Activated T-cell treated with anti-CD3 and anti-CD28 coated beads, Interleukin-2, amount 50 U/mL, for 72 hours (primary cell): ENCODE results near the gene DMD. TPM values are rescaled to one million over a fixed set of nuclear protein-coding genes. Genes with fewer than 3 reads are reported as not detected.

Experiments
- ATAC-seq, 2 donors: fragments of 150-1000 bp; cut with Tn5 transposase; replicated peaks in 1 of 2; 2 replicates each; pipeline ENCODE4 v1.10.0; 2021; ENCODE audit warnings: moderate library complexity in 2 of 2, mild to moderate bottlenecking in 1 of 2
- DNase-seq, 2 donors: peaks; one replicate each; pipeline ENCODE4 v3.0.0; 2021 to 2022; ENCODE audit warnings: mixed read lengths in 1 of 2
- H3K27ac Mint-ChIP-seq: one replicate; pipeline ENCODE4 v1.8.0; 2022; ENCODE audit warnings: mild to moderate bottlenecking, moderate library complexity, mixed read lengths
- H3K27me3 Mint-ChIP-seq: one replicate; pipeline ENCODE4 v1.8.0; 2022; ENCODE audit warnings: low read depth, mixed read lengths
- H3K36me3 Mint-ChIP-seq, 2 donors: one replicate each; pipeline ENCODE4 v1.8.0; 2022; ENCODE audit warnings: mixed read lengths in 2 of 2, mild to moderate bottlenecking in 1 of 2; ENCODE audit not compliant: insufficient read depth in 2 of 2
- H3K4me1 Mint-ChIP-seq: one replicate; pipeline ENCODE4 v1.8.0; 2022; ENCODE audit warnings: low read depth, mixed read lengths
- H3K4me3 Mint-ChIP-seq, 2 donors: one replicate each; pipeline ENCODE4 v1.8.0; 2022; ENCODE audit warnings: mild to moderate bottlenecking in 2 of 2, mixed read lengths in 2 of 2, moderate library complexity in 2 of 2
- H3K9me3 Mint-ChIP-seq, 2 donors: one replicate each; pipeline ENCODE4 v1.8.0; 2022; ENCODE audit warnings: mixed read lengths in 2 of 2
- total RNA-seq, 2 donors: library from RNA; stranded (reverse); gene quantifications; one replicate each; pipeline ENCODE4 v1.2.3, GENCODE V29; 2022

The DMD gene
- total RNA-seq, 2 donors from 2014 or later: 2.9 to 4.6 TPM

DNA sequence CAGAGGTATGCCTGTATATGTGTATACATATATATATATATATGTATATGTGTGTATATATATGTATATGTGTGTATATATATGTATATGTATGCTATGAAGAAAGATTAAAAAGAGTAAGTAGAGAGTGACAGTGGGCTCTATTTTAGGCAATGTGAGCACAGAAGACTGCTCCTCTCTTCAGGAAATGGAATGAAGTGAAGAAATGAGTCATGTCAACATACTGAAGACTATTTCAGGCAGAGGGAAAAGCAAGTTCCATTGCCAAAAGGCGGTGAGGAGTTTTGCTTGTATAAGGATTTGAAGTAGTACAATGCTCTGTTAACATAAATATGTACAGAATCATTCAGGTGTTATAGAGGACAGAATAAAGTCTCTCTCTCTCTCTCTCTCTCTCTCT lies 1366.3 kb downstream of the DMD start:
- Mint-ChIP-seq H3K4me3 (no peak overlapping the region), H3K27ac (no peak overlapping the region)
- no peak for ATAC-seq

DNA sequence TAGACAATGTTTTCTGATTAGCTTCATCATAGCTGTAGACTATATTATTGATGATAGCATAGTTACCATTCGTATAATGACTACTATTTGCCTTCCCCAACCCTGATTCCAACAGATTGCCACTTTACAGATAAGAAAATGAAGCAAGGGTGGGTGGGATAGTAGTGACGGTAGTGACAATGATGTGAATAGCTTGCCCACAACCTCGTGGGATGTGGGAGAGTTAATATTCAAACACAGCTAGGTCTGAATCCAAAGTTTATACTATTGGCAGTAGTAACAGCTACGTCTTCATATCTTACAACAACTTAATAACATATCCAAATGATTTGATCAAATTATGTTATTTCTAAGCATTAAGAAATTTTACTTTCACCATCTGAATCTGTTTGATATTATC lies 1372.7 kb downstream of the DMD start:
- H3K27me3 Mint-ChIP-seq: no peaks in the 10 kb centered on the region
- no peaks in the 10 kb centered on the region for H3K36me3 Mint-ChIP-seq
- DNase-seq (no peak), ATAC-seq (no peak)
- no peak overlapping the region for H3K27ac Mint-ChIP-seq
- no peaks in the 10 kb centered on the region for H3K4me1 Mint-ChIP-seq
- no peak overlapping the region for H3K4me3 Mint-ChIP-seq
- peaks cover 0 to 1% of the 10 kb centered on the region in 2 donors for H3K9me3 Mint-ChIP-seq

More for the DNA sequence above, 1366.3 kb downstream of the DMD start:
- H3K9me3 Mint-ChIP-seq: peaks cover 2 to 10% of the 10 kb centered on the region in 2 donors
- H3K4me1 Mint-ChIP-seq: no peaks in the 10 kb centered on the region
- peaks cover 9% of the 10 kb centered on the region for H3K27me3 Mint-ChIP-seq
- no peak for DNase-seq
- no peaks in the 10 kb centered on the region for H3K36me3 Mint-ChIP-seq

GRCh38 chrX:31837445-31838049 lies 1373.8 kb downstream of the DMD start:
- ATAC-seq: no peak
- no peak overlapping the region for H3K4me3 Mint-ChIP-seq

GRCh38 chrX:31836479-31836878 lies 1374.9 kb downstream of the DMD start:
- H3K27me3 Mint-ChIP-seq: no peaks in the 10 kb centered on the region
- no peaks in the 10 kb centered on the region for H3K9me3 Mint-ChIP-seq
- no peak overlapping the region for H3K27ac Mint-ChIP-seq
- no peak overlapping the region for H3K4me3 Mint-ChIP-seq
- no peaks in the 10 kb centered on the region for H3K4me1 Mint-ChIP-seq
- DNase-seq (no peak), ATAC-seq (no peak)
- no peaks in the 10 kb centered on the region for H3K36me3 Mint-ChIP-seq

More at GRCh38 chrX:31837445-31838049, 1373.8 kb downstream of the DMD start:
- H3K4me1 Mint-ChIP-seq: no peaks in the 10 kb centered on the region
- no peaks in the 10 kb centered on the region for H3K9me3 Mint-ChIP-seq
- no peaks in the 10 kb centered on the region for H3K36me3 Mint-ChIP-seq
- H3K27ac Mint-ChIP-seq: no peak overlapping the region
- DNase-seq: no peak
- H3K27me3 Mint-ChIP-seq: no peaks in the 10 kb centered on the region

DNA sequence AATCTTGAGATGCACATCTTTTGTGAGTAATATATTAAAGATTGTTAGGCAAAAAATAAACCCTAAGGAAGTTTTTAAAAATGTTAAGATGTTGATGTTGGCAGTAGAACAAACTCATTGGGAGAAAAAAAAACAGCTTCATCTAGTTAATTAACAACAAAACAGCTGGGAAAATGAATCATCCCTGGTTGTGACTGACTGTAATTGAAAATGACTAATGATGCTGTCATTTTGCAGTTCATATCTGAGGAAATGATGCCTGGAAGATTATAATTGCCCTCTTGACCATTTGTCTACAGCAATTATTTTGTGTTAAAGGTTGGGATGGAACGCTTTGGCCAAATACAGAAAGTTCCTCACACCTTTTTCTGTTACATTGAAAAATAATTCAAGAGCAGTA lies 1379.1 kb downstream of the DMD start:
- Mint-ChIP-seq H3K27me3 (no peaks in the 10 kb centered on the region), H3K27ac (no peak overlapping the region), H3K4me1 (no peaks in the 10 kb centered on the region)

DNA sequence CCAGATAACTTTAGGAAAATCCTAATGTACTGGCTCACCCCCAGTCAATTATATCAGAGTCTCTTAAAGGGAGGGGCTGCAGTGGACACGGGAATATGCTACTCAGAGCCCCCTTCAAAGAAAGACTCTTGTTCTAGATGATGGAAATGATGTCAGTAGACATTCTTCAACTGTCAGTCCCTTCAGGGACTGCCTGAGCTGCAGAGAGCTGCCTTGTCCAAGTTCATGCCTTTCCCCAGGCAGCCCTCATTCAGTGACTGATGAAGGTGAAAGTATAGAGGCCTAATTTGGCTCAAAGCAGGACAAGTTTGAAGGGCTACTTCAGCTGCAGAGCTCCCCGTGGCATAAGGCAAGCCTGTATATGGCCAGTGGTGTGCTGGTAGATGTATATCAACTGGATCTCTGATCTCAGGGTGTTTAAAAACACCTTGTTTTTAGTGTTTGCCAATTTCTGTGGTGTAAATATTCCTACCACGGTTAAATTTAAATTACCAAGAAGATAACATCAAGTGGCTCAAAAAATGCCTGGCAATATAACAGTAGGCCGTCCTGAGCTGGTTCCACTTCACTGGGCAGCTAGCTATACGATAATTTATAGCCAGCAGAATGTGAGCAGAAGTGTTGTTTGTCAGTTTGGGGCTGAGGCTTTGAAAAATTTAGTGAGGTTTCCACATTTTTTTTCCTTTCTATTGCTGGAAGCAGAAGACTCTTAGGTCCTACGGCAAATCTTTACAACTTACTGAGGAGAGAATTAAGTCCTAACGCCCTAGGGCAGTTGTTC lies 1390.7 kb downstream of the DMD start:
- H3K4me1 Mint-ChIP-seq: no peaks in the 10 kb centered on the region
- ATAC-seq (no peak), DNase-seq (no peak)
- H3K27ac Mint-ChIP-seq: no peak overlapping the region
- H3K36me3 Mint-ChIP-seq: no peaks in the 10 kb centered on the region
- peaks cover 0 to 2% of the 10 kb centered on the region in 2 donors for H3K9me3 Mint-ChIP-seq
- no peak overlapping the region for H3K4me3 Mint-ChIP-seq
- H3K27me3 Mint-ChIP-seq: no peaks in the 10 kb centered on the region

More for the DNA sequence above, 1379.1 kb downstream of the DMD start:
- DNase-seq: no peak
- H3K4me3 Mint-ChIP-seq: no peak overlapping the region
- H3K36me3 Mint-ChIP-seq: no peaks in the 10 kb centered on the region
- ATAC-seq: no peak
- H3K9me3 Mint-ChIP-seq: peaks cover 0 to 2% of the 10 kb centered on the region in 2 donors

GRCh38 chrX:31819455-31819854 lies 1391.9 kb downstream of the DMD start:
- Mint-ChIP-seq H3K9me3 (peaks cover 0 to 2% of the 10 kb centered on the region in 2 donors), H3K4me1 (no peaks in the 10 kb centered on the region), H3K27me3 (no peaks in the 10 kb centered on the region), H3K36me3 (no peaks in the 10 kb centered on the region), H3K4me3 (no peak overlapping the region), H3K27ac (no peak overlapping the region)
- ATAC-seq (no peak), DNase-seq (no peak)

- no peak for DNase-seq
- Mint-ChIP-seq H3K4me1 (no peaks in the 10 kb centered on the region), H3K4me3 (no peak overlapping the region), H3K9me3 (no peaks in the 10 kb centered on the region), H3K27me3 (no peaks in the 10 kb centered on the region), H3K27ac (no peak overlapping the region), H3K36me3 (peaks cover 0 to 1% of the 10 kb centered on the region in 2 donors)
- ATAC-seq: no peak
These were observed 1400.2 kb downstream of the DMD start for GRCh38 chrX:31811106-31811505.

DNA sequence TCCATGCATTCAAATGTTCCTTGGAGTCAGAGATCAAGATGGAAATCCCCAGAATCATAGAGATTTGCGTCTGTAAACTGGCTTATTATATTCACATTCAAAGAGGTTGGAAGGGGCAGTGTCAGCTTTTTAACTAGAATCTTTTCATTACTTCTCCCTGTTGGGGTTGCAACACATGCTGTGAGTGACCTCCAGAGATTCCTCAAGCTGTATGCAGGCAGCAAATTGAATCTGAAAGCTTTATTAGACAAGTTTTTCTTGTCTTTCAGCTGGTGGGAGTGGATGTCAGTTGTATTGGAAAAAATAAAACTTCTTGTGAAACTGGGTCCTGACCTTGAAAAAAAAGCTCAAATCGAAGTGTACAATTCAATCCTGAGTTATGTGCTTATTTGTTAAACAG lies 1403.0 kb downstream of the DMD start:
- H3K9me3 Mint-ChIP-seq: peaks cover 0 to 3% of the 10 kb centered on the region in 2 donors
- H3K4me1 Mint-ChIP-seq: no peaks in the 10 kb centered on the region
- H3K27me3 Mint-ChIP-seq: peaks cover 9% of the 10 kb centered on the region
- H3K36me3 Mint-ChIP-seq: no peaks in the 10 kb centered on the region
- DNase-seq (no peak), ATAC-seq (no peak)
- no peak overlapping the region for H3K27ac Mint-ChIP-seq
- H3K4me3 Mint-ChIP-seq: no peak overlapping the region

DNA sequence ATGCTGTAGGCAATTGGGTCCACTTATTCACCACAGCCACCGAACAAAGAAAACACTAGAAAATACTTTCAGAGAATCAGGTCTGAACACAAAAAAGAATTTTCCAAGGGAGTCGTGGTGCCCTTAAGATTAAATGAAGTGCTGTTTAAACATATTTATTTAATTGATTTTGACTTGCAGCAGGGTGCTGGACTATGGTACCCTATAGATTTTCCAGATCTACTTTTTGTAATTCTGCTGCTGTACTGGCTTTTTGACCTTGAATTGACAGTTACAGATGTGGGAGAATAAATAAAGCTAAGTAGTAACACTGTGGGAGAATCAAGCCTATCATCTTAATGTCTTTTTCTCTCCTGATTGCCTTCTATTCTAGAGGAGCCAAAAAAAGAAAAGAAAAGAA lies 1404.2 kb downstream of the DMD start:
- Mint-ChIP-seq H3K9me3 (peaks cover 0 to 3% of the 10 kb centered on the region in 2 donors), H3K27me3 (peaks cover 9% of the 10 kb centered on the region), H3K36me3 (no peaks in the 10 kb centered on the region), H3K27ac (no peak overlapping the region), H3K4me1 (no peaks in the 10 kb centered on the region), H3K4me3 (no peak overlapping the region)
- ATAC-seq: no peak
- DNase-seq: no peak

- no peak for DNase-seq
- Mint-ChIP-seq H3K9me3 (peaks cover 0 to 3% of the 10 kb centered on the region in 2 donors), H3K4me1 (no peaks in the 10 kb centered on the region), H3K4me3 (no peak overlapping the region), H3K27ac (no peak overlapping the region), H3K27me3 (peaks cover 9% of the 10 kb centered on the region), H3K36me3 (no peaks in the 10 kb centered on the region)
- ATAC-seq: no peak
These were observed 1405.6 kb downstream of the DMD start for GRCh38 chrX:31805781-31806180.

DNA sequence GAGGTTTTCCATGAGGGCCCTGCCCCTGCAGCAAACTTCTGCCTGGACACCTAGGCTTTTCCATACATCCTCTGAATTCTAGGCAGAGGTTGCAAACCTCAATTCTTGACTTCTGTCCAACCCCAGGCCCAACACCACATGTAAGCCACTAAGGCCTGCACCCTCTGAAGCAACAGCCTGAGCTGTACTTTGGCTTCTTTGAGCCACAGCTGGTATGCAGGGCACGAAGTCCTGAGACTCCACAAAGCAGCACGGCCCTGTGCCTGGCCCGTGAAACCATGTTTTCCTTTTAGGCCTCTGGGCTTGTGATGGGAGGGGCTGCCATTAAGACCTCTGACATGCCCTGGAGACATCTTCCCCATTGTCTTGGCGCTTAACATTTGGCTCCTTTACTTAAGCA lies 1411.1 kb downstream of the DMD start:
- Mint-ChIP-seq H3K4me1 (no peaks in the 10 kb centered on the region), H3K27me3 (peaks cover 9% of the 10 kb centered on the region), H3K27ac (no peak overlapping the region), H3K9me3 (peaks cover 3 to 4% of the 10 kb centered on the region in 2 donors), H3K36me3 (no peaks in the 10 kb centered on the region), H3K4me3 (no peak overlapping the region)
- DNase-seq (no peak), ATAC-seq (no peak)

- ATAC-seq (no peak), DNase-seq (no peak)
- H3K36me3 Mint-ChIP-seq: no peaks in the 10 kb centered on the region
- H3K4me3 Mint-ChIP-seq: no peak overlapping the region
- H3K27me3 Mint-ChIP-seq: no peaks in the 10 kb centered on the region
- peaks cover 0 to 4% of the 10 kb centered on the region in 2 donors for H3K9me3 Mint-ChIP-seq
- H3K27ac Mint-ChIP-seq: no peak overlapping the region
- no peaks in the 10 kb centered on the region for H3K4me1 Mint-ChIP-seq
These were observed 1414.7 kb downstream of the DMD start for GRCh38 chrX:31796624-31797023.
